Adrenal gland (tissue), 12 donors: Measurements from ENCODE around the gene HHLA2. TPM values are rescaled to one million over a fixed set of nuclear protein-coding genes. Genes with fewer than 3 reads are reported as not detected.
"Not testable (repeated sequence)": the region's sequence is repeated elsewhere in the genome, so short reads cannot be mapped to it uniquely, and the experiment has no call there.

Experiments
- DNase-seq, 7 donors: peaks; one replicate each; pipeline ENCODE4 v3.0.0-alpha.2; 2019 to 2020
- H3K27ac ChIP-seq, 5 donors: fragments of 200-600 bp; sonication (generic) in 4 of 5; 1 replicate in 3 of 5; 2 replicates in 2 of 5; pipeline versions ENCODE4 v1.5.1 to v1.8.0; 2016 to 2020; ENCODE audit warnings: mild to moderate bottlenecking in 1 of 5
- H3K27me3 ChIP-seq: fragments of 200-600 bp; 2 replicates; pipeline ENCODE4 v1.8.0; 2021
- H3K36me3 ChIP-seq, 2 donors: fragments of 200-600 bp; replicated peaks in 1 of 2; 1 replicate in 1 of 2; 2 replicates in 1 of 2; pipeline versions ENCODE4 v1.5.1 to v1.8.0; 2018 to 2022
- H3K4me1 ChIP-seq, 2 donors: fragments of 200-600 bp; replicated peaks in 1 of 2; 1 replicate in 1 of 2; 2 replicates in 1 of 2; pipeline versions ENCODE4 v1.5.1 to v1.8.0; 2018 to 2021
- H3K4me3 ChIP-seq, 4 donors: fragments of 200-600 bp; sonication (generic) in 3 of 4; one replicate each; pipeline ENCODE4 v1.5.1; 2016 to 2018
- H3K9me3 ChIP-seq, 3 donors: fragments of 200-600 bp; sonication (generic) in 1 of 3; replicated peaks in 1 of 3; 1 replicate in 2 of 3; 2 replicates in 1 of 3; pipeline versions ENCODE4 v1.5.1 to v1.8.0; 2016 to 2021
- CTCF ChIP-seq, 6 experiments: fragments of 450-650 bp in 4 of 6; fragments of 200-600 bp in 2 of 6; sonication (generic) in 1 of 6; IDR thresholded peaks; 1 replicate in 5 of 6; 2 replicates in 1 of 6; pipeline versions ENCODE4 v1.5.1 to v1.8.0; 2016 to 2021; ENCODE audit warnings: antibody characterized with exemption in 6 of 6, mild to moderate bottlenecking in 2 of 6, moderate library complexity in 1 of 6
- POLR2A ChIP-seq, 2 donors: fragments of 450-650 bp; IDR thresholded peaks; one replicate each; pipeline ENCODE4 v1.6.1; 2017; ENCODE audit warnings: antibody characterized with exemption in 2 of 2, mild to moderate bottlenecking in 2 of 2, moderate library complexity in 1 of 2
- WGBS, 4 donors: extraction: QIAGEN DNeasy Blood & Tissue Kit in 2 of 4; methylation state at CpG; one replicate each; pipeline versions ENCODE4 v1.1.5 to v1.1.7; 2013 to 2017; 5-methylcytosine and 5-hydroxymethylcytosine counted together
- intact Hi-C, 2 donors: fragments of 100-400 bp; cut with DNase I; formaldehyde crosslinking; loops; one replicate each; pipeline versions ENCODE4 v1.14.1 to v1.15.0; 2022 to 2023
- polyA plus RNA-seq, 3 donors: library from polyadenylated mRNA; stranded (reverse); fragments of 200-250 nt in 2 of 3; fragments of 350-450 nt in 1 of 3; fragmentation: Illumina TruSeq in 1 of 3; extraction: RNeasy Lipid Tissue Mini Kit (QIAGEN cat#74804) in 1 of 3; gene quantifications; one replicate each; pipeline ENCODE4 v1.2.3, GENCODE V29; 2013 to 2014
- total RNA-seq, 9 donors: library from RNA; depleted of rRNA in 4 of 9; stranded (reverse); fragments of >200 nt in 4 of 9; fragments of 120-200 nt in 1 of 9; fragmentation: NEBNext Ultra II Directional in 1 of 9; extraction: Animal tissue kit (Norgen Biotek cat#: 25700) in 1 of 9; gene quantifications; one replicate each; pipeline versions ENCODE4 v1.1.0 to v1.2.4, GENCODE V29; 2013 to 2023
- donor health status: healthy with polysubstance abuse.
- donor health status: Bipolar disorder and iron deficiency.
- donor health status: DM: yes; HTN: yes; CAD: no.
- donor health status: DM: no; HTN: no; CAD: no.
- donor health status: DM: no; HTN: no; CAD: no.
- donor health status: DM: yes; HTN: yes; CAD: no.

The HHLA2 gene
- total and polyA plus RNA-seq, 12 donors = 0.03 to 0.06 TPM; not detected in 10

DNA sequence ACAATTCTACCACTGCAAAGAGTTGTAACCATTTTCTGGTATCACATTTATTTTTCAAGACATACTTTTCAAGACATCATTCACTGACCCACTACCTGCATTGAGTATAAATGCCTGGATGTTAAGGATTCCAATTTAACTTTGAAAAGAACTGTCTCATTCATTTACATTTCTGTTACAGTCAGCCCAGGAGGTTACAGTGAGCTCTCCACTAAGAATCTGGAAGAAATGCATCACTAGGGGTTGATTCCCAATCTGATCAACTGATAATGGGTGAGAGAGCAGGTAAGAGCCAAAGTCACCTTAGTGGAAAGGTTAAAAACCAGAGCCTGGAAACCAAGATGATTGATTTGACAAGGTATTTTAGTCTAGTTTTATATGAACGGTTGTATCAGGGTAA lies 81.0 kb downstream of the HHLA2 start:
- DNase-seq = no peak
- 74 to 81% (median 81%) methylated on average over 1 of the region's 1 CpG for WGBS, 4 donors
- Histone ChIP-seq H3K27me3 (no peaks in the 10 kb centered on the region), H3K27ac (no peak overlapping the region), H3K4me1 (no peaks in the 10 kb centered on the region), H3K36me3 (no peaks in the 10 kb centered on the region), H3K4me3 (no peak overlapping the region), H3K9me3 (no peaks in the 10 kb centered on the region)
- TF ChIP-seq CTCF (IDR thresholded peaks at IDR 0.05) (no peak), POLR2A (IDR thresholded peaks at IDR 0.05) (no peak)
- intact Hi-C loops = no loop called here

- no peaks in the 10 kb centered on the region for H3K27me3 ChIP-seq
- intact Hi-C loops = no loop called here
- DNase-seq = no peak
- H3K27ac ChIP-seq = no peak overlapping the region
- H3K9me3 ChIP-seq = no peaks in the 10 kb centered on the region
- H3K4me3 ChIP-seq = no peak overlapping the region
- 91 to 97% (median 94%) methylated on average over 4 of the region's 4 CpGs for WGBS, 4 donors
- no peaks in the 10 kb centered on the region for H3K4me1 ChIP-seq
- H3K36me3 ChIP-seq = no peaks in the 10 kb centered on the region
- TF ChIP-seq CTCF (IDR thresholded peaks at IDR 0.05) (no peak), POLR2A (IDR thresholded peaks at IDR 0.05) (no peak)
Measured at GRCh38 chr3:108378153-108378951, 82.0 kb downstream of the HHLA2 start.

- H3K4me3 ChIP-seq, intact Hi-C loops: not testable (repeated sequence)
- 78 to 90% (median 84%) methylated on average over 2 of the region's 2 CpGs for WGBS, 4 donors
Measured at GRCh38 chr3:108378952-108379342, 82.6 kb downstream of the HHLA2 start.

DNA sequence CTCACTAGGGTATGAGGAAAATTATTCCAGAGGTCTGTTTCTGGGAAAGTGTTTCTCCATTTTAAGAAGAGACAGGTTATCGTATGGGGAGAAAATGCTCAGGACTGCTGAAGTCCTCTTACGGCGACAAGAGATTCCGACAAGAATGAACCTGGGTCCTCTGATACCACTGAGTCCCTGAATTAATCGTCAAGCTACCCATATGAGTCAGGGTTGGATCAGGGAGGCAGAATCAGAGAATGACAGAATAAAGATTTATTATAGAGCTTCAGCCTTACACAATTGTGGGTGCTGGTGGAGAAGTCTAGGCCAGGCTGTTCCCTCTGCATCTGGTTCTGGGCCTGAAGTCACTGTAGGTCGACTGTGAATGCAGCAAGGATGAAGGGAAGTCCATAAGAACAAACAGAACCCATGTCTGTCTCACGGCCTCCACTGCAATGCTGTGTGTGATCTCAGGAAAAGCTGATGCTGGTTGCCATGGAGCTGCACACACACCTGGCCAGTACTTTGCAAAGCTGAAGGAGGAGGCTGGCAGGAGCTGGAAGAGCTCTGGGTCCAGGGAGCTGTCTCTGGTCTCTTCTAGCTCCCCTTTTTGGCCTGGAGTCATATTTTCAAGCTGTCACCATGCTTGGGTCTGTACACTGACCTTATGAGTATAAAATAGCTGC lies 83.9 kb downstream of the HHLA2 start:
- H3K27me3 ChIP-seq = no peaks in the 10 kb centered on the region
- TF ChIP-seq CTCF (IDR thresholded peaks at IDR 0.05) = no peak
- TF ChIP-seq POLR2A (IDR thresholded peaks at IDR 0.05) = no peak
- no peaks in the 10 kb centered on the region for H3K36me3 ChIP-seq
- no peak overlapping the region for H3K4me3 ChIP-seq
- no peak overlapping the region for H3K27ac ChIP-seq
- no peaks in the 10 kb centered on the region for H3K4me1 ChIP-seq
- peak in 1 of 7 donors; percentile 57 for DNase-seq
- intact Hi-C loops = no loop called here
- 80 to 93% (median 88%) methylated on average over 7 of the region's 7 CpGs for WGBS, 4 donors
- H3K9me3 ChIP-seq = no peaks in the 10 kb centered on the region

More at GRCh38 chr3:108378952-108379342, 82.6 kb downstream of the HHLA2 start:
- H3K4me1 ChIP-seq, H3K9me3 ChIP-seq, H3K27ac ChIP-seq, H3K27me3 ChIP-seq, H3K36me3 ChIP-seq, DNase-seq: not testable (repeated sequence)
